ENCODE results near the gene KRCC1.

- no peak for TF ChIP-seq CTCF (conservative IDR thresholded peaks at IDR 0.05; ENCODE audit: low read length)
- no peak for TF ChIP-seq EZH2phosphoT487 (IDR thresholded peaks at IDR 0.05; ENCODE audit: borderline replicate concordance)
Measured at GRCh38 chr2:87996570-87996969, 59.0 kb downstream of the KRCC1 start.
